ENCODE measurements around the gene CNNM4. TPM values are rescaled to one million over a fixed set of nuclear protein-coding genes. Genes with fewer than 3 reads are reported as not detected.

The CNNM4 gene
- total RNA-seq, 1 experiment from 2014 or later: 28.3 TPM

GRCh38 chr2:96839293-96839874 lies 78.7 kb downstream of the CNNM4 start:
- Mint-ChIP-seq H3K4me3 (ENCODE audit: unreplicated experiment) (no peak overlapping the region), H3K27me3 (ENCODE audit: insufficient read depth, unreplicated experiment) (no peaks in the 10 kb centered on the region), H3K9me3 (ENCODE audit: unreplicated experiment) (no peaks in the 10 kb centered on the region), H3K4me1 (ENCODE audit: low read depth, unreplicated experiment) (peaks cover 9% of the 10 kb centered on the region), H3K36me3 (ENCODE audit: insufficient read depth, unreplicated experiment) (peaks cover 78% of the 10 kb centered on the region), H3K27ac (ENCODE audit: unreplicated experiment) (no peak overlapping the region)
- Histone ChIP-seq H3K4me3 (ENCODE audit: low read depth, low read length) (no peak overlapping the region), H3K27me3 (replicated peaks; ENCODE audit: control insufficient read depth, insufficient read depth, low read length) (no peaks in the 10 kb centered on the region), H3K9me3 (no peaks in the 10 kb centered on the region), H3K36me3 (ENCODE audit: control insufficient read depth, insufficient read depth, low read length) (no peaks in the 10 kb centered on the region; the same call in none of the 2 replicates), H3K4me1 (peaks cover 8% of the 10 kb centered on the region; the same call in 1 of the 2 replicates)
- DNase-seq: no peak
- ChIA-PET POLR2A (no interaction called here), CTCF (interaction anchor here (1.3 kb wide), 1 partner anchor 20 kb away, joined by 4 read pairs; no protein-coding TSS in a partner anchor)
- intact Hi-C loops (cut with micrococcal nuclease; ENCODE audit: unreplicated experiment): no loop called here
- no peak for TF ChIP-seq CTCF (IDR thresholded peaks at IDR 0.05; ENCODE audit: insufficient read depth in 1 of 2, low read depth in 1 of 2, low read length in 1 of 2, severe bottlenecking in 1 of 2, unreplicated experiment in 1 of 2)
- no TSS peak for BruUV-seq (replicated peaks)

- H3K4me3 ChIP-seq (ENCODE audit: low read depth, low read length): no peak overlapping the region
- Mint-ChIP-seq H3K4me1 (ENCODE audit: low read depth, unreplicated experiment) (peaks cover 9% of the 10 kb centered on the region), H3K36me3 (ENCODE audit: insufficient read depth, unreplicated experiment) (peaks cover 77% of the 10 kb centered on the region), H3K27ac (ENCODE audit: unreplicated experiment) (no peak overlapping the region), H3K27me3 (ENCODE audit: insufficient read depth, unreplicated experiment) (no peaks in the 10 kb centered on the region), H3K4me3 (ENCODE audit: unreplicated experiment) (no peak overlapping the region), H3K9me3 (ENCODE audit: unreplicated experiment) (no peaks in the 10 kb centered on the region)
- H3K9me3 ChIP-seq: no peaks in the 10 kb centered on the region
- no peak for DNase-seq
- H3K27me3 ChIP-seq (replicated peaks; ENCODE audit: control insufficient read depth, insufficient read depth, low read length): no peaks in the 10 kb centered on the region
- no TSS peak for BruUV-seq (replicated peaks)
- H3K36me3 ChIP-seq (ENCODE audit: control insufficient read depth, insufficient read depth, low read length): no peaks in the 10 kb centered on the region; the same call in none of the 2 replicates
- no peak for TF ChIP-seq CTCF (IDR thresholded peaks at IDR 0.05; ENCODE audit: insufficient read depth in 1 of 2, low read depth in 1 of 2, low read length in 1 of 2, severe bottlenecking in 1 of 2, unreplicated experiment in 1 of 2)
- intact Hi-C loops (cut with micrococcal nuclease; ENCODE audit: unreplicated experiment): no loop called here
- peaks cover 11% of the 10 kb centered on the region for H3K4me1 ChIP-seq
- ChIA-PET POLR2A (interaction anchor here (1.1 kb wide), 1 partner anchor 18 kb away, joined by 3 read pairs; the partner anchor contains the start of gene ANKRD39), CTCF (no interaction called here)
Observed at GRCh38 chr2:96839875-96840850, 79.5 kb downstream of the CNNM4 start.

- Histone ChIP-seq H3K36me3 (ENCODE audit: control insufficient read depth, insufficient read depth, low read length) (no peaks in the 10 kb centered on the region; the same call in none of the 2 replicates), H3K9me3 (no peaks in the 10 kb centered on the region), H3K4me1 (peaks cover 11% of the 10 kb centered on the region), H3K4me3 (ENCODE audit: low read depth, low read length) (no peak overlapping the region), H3K27me3 (replicated peaks; ENCODE audit: control insufficient read depth, insufficient read depth, low read length) (no peaks in the 10 kb centered on the region)
- Mint-ChIP-seq H3K9me3 (ENCODE audit: unreplicated experiment) (no peaks in the 10 kb centered on the region), H3K4me3 (ENCODE audit: unreplicated experiment) (no peak overlapping the region), H3K27ac (ENCODE audit: unreplicated experiment) (no peak overlapping the region), H3K4me1 (ENCODE audit: low read depth, unreplicated experiment) (peaks cover 6% of the 10 kb centered on the region), H3K36me3 (ENCODE audit: insufficient read depth, unreplicated experiment) (peaks cover 65% of the 10 kb centered on the region), H3K27me3 (ENCODE audit: insufficient read depth, unreplicated experiment) (no peaks in the 10 kb centered on the region)
- intact Hi-C loops (cut with micrococcal nuclease; ENCODE audit: unreplicated experiment): no loop called here
- no peak for DNase-seq
- ChIA-PET CTCF (interaction anchor here (1.3 kb wide), 1 partner anchor 16 kb away, joined by 8 read pairs; the partner anchor contains the start of gene ANKRD39), POLR2A (interaction anchor here (0.6 to 1.4 kb wide), 3 partner anchors 16 to 82 kb away, joined by 3 to 12 read pairs (median 3); partner anchors contain the start of gene ANKRD39)
- no peak for TF ChIP-seq CTCF (IDR thresholded peaks at IDR 0.05; ENCODE audit: insufficient read depth in 1 of 2, low read depth in 1 of 2, low read length in 1 of 2, severe bottlenecking in 1 of 2, unreplicated experiment in 1 of 2)
- no TSS peak for BruUV-seq (replicated peaks)
Observed at GRCh38 chr2:96841701-96842495, 81.2 kb downstream of the CNNM4 start.
